K562 treated with DMSO at 1 percent for 4 hours (cell line): ENCODE measurements around the gene RRAGC. TPM values are rescaled to one million over a fixed set of nuclear protein-coding genes. Genes with fewer than 3 reads are reported as not detected.

ENCODE experiments used
- total RNA-seq: library from RNA; unstranded; fragments of 300-600 nt; gene quantifications from 2 replicates; pipeline ENCODE4 v1.2.3, GENCODE V29; 2022; ENCODE audit not compliant: insufficient read depth

The RRAGC gene, protein sequence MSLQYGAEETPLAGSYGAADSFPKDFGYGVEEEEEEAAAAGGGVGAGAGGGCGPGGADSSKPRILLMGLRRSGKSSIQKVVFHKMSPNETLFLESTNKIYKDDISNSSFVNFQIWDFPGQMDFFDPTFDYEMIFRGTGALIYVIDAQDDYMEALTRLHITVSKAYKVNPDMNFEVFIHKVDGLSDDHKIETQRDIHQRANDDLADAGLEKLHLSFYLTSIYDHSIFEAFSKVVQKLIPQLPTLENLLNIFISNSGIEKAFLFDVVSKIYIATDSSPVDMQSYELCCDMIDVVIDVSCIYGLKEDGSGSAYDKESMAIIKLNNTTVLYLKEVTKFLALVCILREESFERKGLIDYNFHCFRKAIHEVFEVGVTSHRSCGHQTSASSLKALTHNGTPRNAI
- total RNA-seq: 33.7 and 35.9 TPM in 2 replicates

DNA sequence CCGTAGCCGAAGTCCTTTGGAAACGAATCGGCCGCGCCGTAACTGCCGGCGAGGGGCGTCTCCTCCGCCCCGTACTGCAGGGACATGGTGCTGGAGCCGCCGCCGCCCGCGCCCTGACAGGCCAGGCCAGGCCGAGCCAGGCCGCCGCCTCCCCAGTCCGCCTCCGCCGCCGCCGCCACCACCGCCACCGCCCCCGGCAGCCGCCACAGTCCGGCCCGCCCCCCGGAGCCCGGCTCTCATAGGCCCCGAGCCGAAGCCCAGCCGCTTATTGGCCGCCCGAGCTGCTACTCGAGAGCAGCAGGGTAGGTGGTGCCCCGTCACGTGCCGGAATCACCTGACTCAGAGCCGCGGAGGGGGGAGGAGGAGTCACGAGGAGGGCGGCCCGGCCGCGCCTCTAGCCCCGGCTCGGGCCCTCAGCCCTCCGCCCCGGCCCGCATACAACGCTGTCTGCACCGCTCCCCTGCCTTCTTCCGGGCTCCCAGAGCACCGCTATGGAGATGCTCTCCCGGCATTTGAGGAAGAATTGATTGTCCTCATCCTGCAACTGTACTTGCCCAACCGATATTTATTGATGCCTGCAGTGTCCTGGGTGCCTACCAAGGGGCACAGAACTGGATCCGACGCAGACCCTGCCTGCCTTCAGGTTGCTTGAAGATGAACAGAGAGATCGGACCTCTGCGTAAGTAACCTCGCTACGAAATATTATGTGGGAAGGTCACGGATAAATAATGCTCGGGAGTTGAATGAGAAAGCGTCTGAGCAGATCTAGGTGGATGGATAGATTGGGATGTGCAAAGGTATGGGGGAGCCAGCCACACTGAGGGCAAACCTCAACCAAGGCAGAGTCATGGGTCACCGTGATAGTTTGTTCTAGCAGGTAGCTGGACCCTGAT lies at the start of gene RRAGC:
Gene RRAGC (minus strand): TSS at position 212 of the 893 bp plus-strand sequence. CDS start 126 bp downstream, at position 86.

DNA sequence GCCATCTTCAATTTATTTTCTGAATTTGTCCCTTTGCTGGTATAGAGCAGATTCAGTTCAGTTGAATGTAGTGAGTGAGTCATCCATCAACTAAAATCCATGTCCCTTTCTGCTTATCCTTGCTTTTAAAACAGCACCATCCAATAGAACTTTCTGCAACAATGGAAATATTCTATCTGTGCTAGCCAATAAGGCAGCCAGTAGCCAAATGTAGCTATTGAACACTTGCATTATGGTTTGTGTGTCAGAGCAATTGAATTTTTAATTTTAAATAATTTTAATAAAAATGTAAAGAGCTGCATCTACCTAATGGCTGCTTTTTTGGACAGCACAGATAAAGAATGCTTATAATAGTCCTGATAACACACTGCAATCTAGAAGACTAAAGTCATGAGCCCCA lies 21.9 kb upstream of the RRAGC start, which contains the start of gene GJA9:
Gene GJA9 (minus strand): TSS at position 101 of the 400 bp plus-strand sequence. CDS start 5,489 bp downstream, outside the sequence.

DNA sequence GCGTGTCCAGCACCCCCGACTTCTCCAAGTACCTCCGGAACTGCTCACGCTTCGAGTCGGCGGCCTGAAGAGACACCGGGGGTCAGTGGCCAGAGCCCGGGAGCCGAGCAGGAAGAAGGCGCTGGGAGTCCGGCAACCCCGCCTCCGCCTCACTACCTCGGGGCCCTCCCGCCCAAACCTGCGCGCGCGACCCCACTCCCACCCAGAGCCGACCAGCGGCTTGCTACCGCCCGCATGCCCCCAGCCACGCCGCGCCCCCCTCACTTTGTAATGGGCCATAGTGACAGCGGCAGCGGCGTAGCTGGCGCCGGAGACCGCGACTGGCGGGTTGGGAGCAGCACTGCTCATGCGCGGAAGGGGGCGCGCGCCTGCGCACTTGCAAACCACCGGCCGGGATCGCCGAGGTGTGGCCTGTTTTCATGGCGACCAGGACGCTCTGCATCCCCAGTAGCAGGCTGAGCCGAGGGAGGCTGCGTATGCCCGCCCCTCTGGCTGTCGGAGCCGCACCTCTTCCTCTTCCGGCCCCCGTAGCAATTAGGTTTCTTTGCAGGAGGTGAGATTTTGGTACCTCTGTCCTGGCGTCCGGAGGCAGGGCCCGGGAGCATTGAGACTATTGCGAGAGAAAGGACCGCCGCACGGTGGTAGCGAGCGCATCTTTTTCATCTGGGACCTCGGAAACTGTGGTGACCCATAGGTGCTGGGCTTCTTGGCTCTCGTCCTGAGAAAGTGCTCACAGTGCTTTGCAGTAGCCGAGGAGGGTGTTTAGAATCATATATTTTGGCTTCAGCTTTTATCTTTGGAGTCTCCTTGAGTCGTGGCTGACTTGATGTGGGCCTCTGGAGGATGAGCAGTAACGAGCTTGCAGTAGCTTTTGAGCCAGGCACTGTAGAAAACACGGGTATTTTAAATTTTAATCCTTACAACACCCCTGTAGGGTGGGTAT lies 13.7 kb upstream of the RRAGC start, which contains the start of gene MYCBP:
Gene MYCBP (minus strand): TSS at position 322 of the 943 bp plus-strand sequence. CDS start 43 bp downstream, at position 279.

Other genes with a start within 250 kb of the RRAGC start
- 11.2 and 23.5 TPM in 2 replicates for gene MYCBP, start 13.6 kb upstream of the RRAGC start, total RNA-seq
- not detected in 2 replicates for gene GJA9, start 21.8 kb upstream of the RRAGC start, total RNA-seq
- gene RHBDL2, start 82.1 kb upstream of the RRAGC start, total RNA-seq: 0.48 TPM in 1 of 2 replicates, not detected in the other
- 85.4 and 102 TPM in 2 replicates for gene AKIRIN1, start 131.5 kb upstream of the RRAGC start, total RNA-seq
- 507 and 538 TPM in 2 replicates for gene NDUFS5, start 166.6 kb upstream of the RRAGC start, total RNA-seq